PC-3 (cell line): ENCODE results near the gene ZNF148.

Source experiments
- EZH2 ChIP-seq: fragments of 300-600 bp; sonication (generic); IDR thresholded peaks from one replicate; pipeline ENCODE4 v1.6.1; 2017; ENCODE audit warnings: antibody characterized with exemption, mild to moderate bottlenecking, low read length; ENCODE audit not compliant: unreplicated experiment
- TF ChIP-seq, protein P1 (sequence below): fragments of 300-600 bp; sonication (generic); conservative IDR thresholded peaks from 2 replicates; pipeline ENCODE4 v1.5.1; 2017; ENCODE audit warnings: antibody characterized with exemption, low read depth, mild to moderate bottlenecking, low read length

DNA sequence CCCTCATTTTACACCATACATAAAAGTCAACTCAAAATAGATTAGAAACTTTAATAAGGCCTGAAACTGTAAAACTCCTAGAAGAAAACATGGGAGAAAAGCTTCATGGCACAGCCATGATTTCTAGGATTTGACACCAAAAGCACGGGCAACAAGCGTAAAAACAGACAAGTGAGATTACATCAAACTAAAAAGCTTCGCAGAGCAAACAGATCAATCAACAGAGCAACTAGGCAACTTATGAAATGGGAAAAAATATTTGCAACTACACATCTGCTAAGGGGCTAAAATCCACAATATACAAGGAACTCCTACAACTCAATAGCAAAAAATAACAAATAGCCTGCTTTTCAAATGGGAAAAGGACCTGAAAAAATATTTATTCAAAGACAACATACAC, 26.1 kb downstream of the ZNF148 start:
- no peak for TF ChIP-seq EZH2
- TF ChIP-seq, protein P1, sequence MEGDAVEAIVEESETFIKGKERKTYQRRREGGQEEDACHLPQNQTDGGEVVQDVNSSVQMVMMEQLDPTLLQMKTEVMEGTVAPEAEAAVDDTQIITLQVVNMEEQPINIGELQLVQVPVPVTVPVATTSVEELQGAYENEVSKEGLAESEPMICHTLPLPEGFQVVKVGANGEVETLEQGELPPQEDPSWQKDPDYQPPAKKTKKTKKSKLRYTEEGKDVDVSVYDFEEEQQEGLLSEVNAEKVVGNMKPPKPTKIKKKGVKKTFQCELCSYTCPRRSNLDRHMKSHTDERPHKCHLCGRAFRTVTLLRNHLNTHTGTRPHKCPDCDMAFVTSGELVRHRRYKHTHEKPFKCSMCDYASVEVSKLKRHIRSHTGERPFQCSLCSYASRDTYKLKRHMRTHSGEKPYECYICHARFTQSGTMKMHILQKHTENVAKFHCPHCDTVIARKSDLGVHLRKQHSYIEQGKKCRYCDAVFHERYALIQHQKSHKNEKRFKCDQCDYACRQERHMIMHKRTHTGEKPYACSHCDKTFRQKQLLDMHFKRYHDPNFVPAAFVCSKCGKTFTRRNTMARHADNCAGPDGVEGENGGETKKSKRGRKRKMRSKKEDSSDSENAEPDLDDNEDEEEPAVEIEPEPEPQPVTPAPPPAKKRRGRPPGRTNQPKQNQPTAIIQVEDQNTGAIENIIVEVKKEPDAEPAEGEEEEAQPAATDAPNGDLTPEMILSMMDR, result no peak
